ENCODE measurements around the gene TMEM161A. TPM values are rescaled to one million over a fixed set of nuclear protein-coding genes. Genes with fewer than 3 reads are reported as not detected.
A peak's percentile ranks its signal among the peaks of the same experiment; 100 is the strongest.

The TMEM161A gene
- total and polyA plus RNA-seq, 7 experiments from 2014 or later: 15.8 to 32.7 (median 23.5) TPM

DNA sequence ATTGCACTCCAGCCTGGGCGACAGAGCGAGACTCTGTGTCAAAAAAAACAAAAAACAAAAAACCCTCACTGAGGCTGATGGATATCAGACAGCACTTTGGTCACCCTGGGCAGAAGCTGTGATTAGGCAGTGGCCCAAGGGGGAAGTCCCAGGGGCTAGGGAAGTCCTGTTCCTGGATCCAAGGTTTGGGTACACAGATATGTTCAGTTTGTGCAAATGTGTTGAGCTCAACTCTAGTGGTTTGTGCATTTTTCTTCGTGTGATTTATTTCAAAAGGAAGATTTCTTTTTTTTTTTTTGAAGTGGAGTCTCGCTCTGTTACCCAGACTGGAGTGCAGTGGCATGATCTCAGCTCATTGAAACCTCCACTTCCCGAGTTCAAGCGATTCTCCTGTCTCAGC lies 19.5 kb upstream of the TMEM161A start:
- ChIA-PET POLR2A (interaction anchor here (0.7 kb wide), 1 partner anchor 1602 kb away, joined by 3 read pairs; no protein-coding TSS in a partner anchor), CTCF (interaction anchor here (1.0 to 1.3 kb wide), 3 partner anchors 9 to 15 kb away, joined by 3 read pairs; no protein-coding TSS in a partner anchor)
- Mint-ChIP-seq H3K27me3 (no peaks in the 10 kb centered on the region), H3K36me3 (peaks cover 4 to 30% (median 12%) of the 10 kb centered on the region in 5 donors), H3K4me3 (no peak overlapping the region), H3K27ac (no peak overlapping the region), H3K9me3 (peaks cover 0 to 5% (median 0%) of the 10 kb centered on the region in 11 donors), H3K4me1 (peaks cover 0 to 7% (median 2%) of the 10 kb centered on the region in 7 donors)
- H3K9me3 ChIP-seq (ENCODE audit: control insufficient read depth in 2 of 3, low read length in 3 of 3): no peaks in the 10 kb centered on the region
- no peak overlapping the region for H3K27ac ChIP-seq (ENCODE audit: low read depth, low read length)
- DNase-seq (no peak), ATAC-seq (no peak)
- H3K27me3 ChIP-seq (ENCODE audit: control insufficient read depth in 2 of 2, insufficient read depth in 2 of 2, low read length in 2 of 2): no peaks in the 10 kb centered on the region
- intact Hi-C loops (cut with micrococcal nuclease): no loop called here
- H3K36me3 ChIP-seq (ENCODE audit: control insufficient read depth in 2 of 3, insufficient read depth in 3 of 3, low read length in 3 of 3): peaks cover 0 to 19% (median 3%) of the 10 kb centered on the region in 3 experiments
- no peak overlapping the region for H3K4me3 ChIP-seq (ENCODE audit: low read length)
- H3K4me1 ChIP-seq (ENCODE audit: control insufficient read depth in 2 of 2, insufficient read depth in 2 of 2, low read length in 2 of 2): no peaks in the 10 kb centered on the region

- peak overlapping the region in 2 of 9 donors; percentile 45 to 67 for H3K27ac Mint-ChIP-seq
- no peak for DNase-seq
- no peaks in the 10 kb centered on the region for H3K27me3 Mint-ChIP-seq
- H3K36me3 Mint-ChIP-seq: peaks cover 4 to 30% (median 12%) of the 10 kb centered on the region in 5 donors
- H3K27ac ChIP-seq (ENCODE audit: low read depth, low read length): no peak overlapping the region
- H3K9me3 Mint-ChIP-seq: peaks cover 0 to 5% (median 0%) of the 10 kb centered on the region in 11 donors
- H3K4me3 ChIP-seq (ENCODE audit: low read length): no peak overlapping the region
- intact Hi-C loops (cut with micrococcal nuclease): no loop called here
- ATAC-seq: no peak
- peaks cover 0 to 19% (median 3%) of the 10 kb centered on the region in 3 experiments for H3K36me3 ChIP-seq (ENCODE audit: control insufficient read depth in 2 of 3, insufficient read depth in 3 of 3, low read length in 3 of 3)
- H3K4me3 Mint-ChIP-seq: no peak overlapping the region
- POLR2A ChIA-PET: interaction anchor here (0.6 kb wide), 1 partner anchor 595 kb away, joined by 3 read pairs; no protein-coding TSS in a partner anchor
- H3K27me3 ChIP-seq (ENCODE audit: control insufficient read depth in 2 of 2, insufficient read depth in 2 of 2, low read length in 2 of 2): no peaks in the 10 kb centered on the region
- no peaks in the 10 kb centered on the region for H3K9me3 ChIP-seq (ENCODE audit: control insufficient read depth in 2 of 3, low read length in 3 of 3)
- H3K4me1 ChIP-seq (ENCODE audit: control insufficient read depth in 2 of 2, insufficient read depth in 2 of 2, low read length in 2 of 2): no peaks in the 10 kb centered on the region
- H3K4me1 Mint-ChIP-seq: peaks cover 0 to 2% (median 0%) of the 10 kb centered on the region in 7 donors
- CTCF ChIA-PET: interaction anchor here (1.2 kb wide), 1 partner anchor 10 kb away, joined by 3 read pairs; no protein-coding TSS in a partner anchor
Observed at GRCh38 chr19:19155495-19156219, 17.4 kb upstream of the TMEM161A start.

DNA sequence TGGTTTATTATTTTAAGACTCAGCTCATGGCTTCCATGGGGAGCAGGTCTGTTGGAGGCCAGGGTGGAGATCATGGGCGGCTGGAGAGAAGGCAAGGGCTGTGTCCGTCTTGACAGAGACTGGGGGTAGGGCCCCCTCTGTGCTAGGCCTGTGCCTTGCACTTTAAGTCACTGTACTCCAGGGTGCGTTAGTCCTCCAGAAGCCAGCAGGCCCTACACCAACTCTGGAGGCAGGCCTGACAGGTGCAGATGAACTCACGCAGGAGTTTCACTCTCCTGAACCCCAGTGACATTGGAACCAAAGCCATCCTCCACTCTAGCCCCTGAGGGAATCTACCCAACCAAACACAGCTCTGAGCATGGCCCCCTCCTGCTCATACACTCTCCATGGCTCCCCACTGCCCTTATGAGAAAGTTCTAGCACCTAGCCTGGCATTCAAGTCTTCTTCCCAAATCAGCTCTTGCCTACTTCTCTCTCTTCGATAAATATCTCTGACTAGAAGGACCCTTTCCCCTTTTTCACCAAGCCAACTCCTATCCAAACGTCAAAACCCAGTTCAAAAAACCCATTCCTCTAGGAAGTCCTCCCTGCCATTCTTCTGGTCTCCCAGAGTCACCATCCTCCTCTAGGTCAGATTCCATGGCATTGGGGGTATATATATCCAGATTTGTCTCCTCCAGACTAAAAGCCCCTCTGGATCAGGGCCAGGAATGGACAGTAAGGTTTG lies 16.7 kb upstream of the TMEM161A start:
- Histone ChIP-seq H3K4me3 (ENCODE audit: low read length) (no peak overlapping the region), H3K27me3 (ENCODE audit: control insufficient read depth in 2 of 2, insufficient read depth in 2 of 2, low read length in 2 of 2) (no peaks in the 10 kb centered on the region), H3K27ac (ENCODE audit: low read depth, low read length) (no peak overlapping the region), H3K9me3 (ENCODE audit: control insufficient read depth in 2 of 3, low read length in 3 of 3) (no peaks in the 10 kb centered on the region), H3K36me3 (ENCODE audit: control insufficient read depth in 2 of 3, insufficient read depth in 3 of 3, low read length in 3 of 3) (peaks cover 0 to 22% (median 3%) of the 10 kb centered on the region in 3 experiments), H3K4me1 (ENCODE audit: control insufficient read depth in 2 of 2, insufficient read depth in 2 of 2, low read length in 2 of 2) (no peaks in the 10 kb centered on the region)
- CTCF ChIA-PET: interaction anchor here (1.2 kb wide), 1 partner anchor 10 kb away, joined by 3 read pairs; no protein-coding TSS in a partner anchor
- no peak for ATAC-seq
- DNase-seq: no peak
- intact Hi-C loops (cut with micrococcal nuclease): no loop called here
- peaks cover 0 to 5% (median 0%) of the 10 kb centered on the region in 11 donors for H3K9me3 Mint-ChIP-seq
- no peaks in the 10 kb centered on the region for H3K27me3 Mint-ChIP-seq
- peaks cover 0 to 2% (median 0%) of the 10 kb centered on the region in 7 donors for H3K4me1 Mint-ChIP-seq
- no peak overlapping the region for H3K4me3 Mint-ChIP-seq
- peak overlapping the region in 1 of 9 donors; percentile 45 for H3K27ac Mint-ChIP-seq
- POLR2A ChIA-PET: no interaction called here
- H3K36me3 Mint-ChIP-seq: peaks cover 4 to 30% (median 12%) of the 10 kb centered on the region in 5 donors

- Histone ChIP-seq H3K27me3 (ENCODE audit: control insufficient read depth in 2 of 2, insufficient read depth in 2 of 2, low read length in 2 of 2) (no peaks in the 10 kb centered on the region), H3K9me3 (ENCODE audit: control insufficient read depth in 2 of 3, low read length in 3 of 3) (no peaks in the 10 kb centered on the region), H3K4me3 (ENCODE audit: low read length) (no peak overlapping the region), H3K4me1 (ENCODE audit: control insufficient read depth in 2 of 2, insufficient read depth in 2 of 2, low read length in 2 of 2) (no peaks in the 10 kb centered on the region), H3K36me3 (ENCODE audit: control insufficient read depth in 2 of 3, insufficient read depth in 3 of 3, low read length in 3 of 3) (peaks cover 0 to 36% (median 0%) of the 10 kb centered on the region in 3 experiments), H3K27ac (ENCODE audit: low read depth, low read length) (no peak overlapping the region)
- peaks cover 0 to 5% (median 0%) of the 10 kb centered on the region in 11 donors for H3K9me3 Mint-ChIP-seq
- H3K27ac Mint-ChIP-seq: no peak overlapping the region
- POLR2A ChIA-PET: no interaction called here
- intact Hi-C loops (cut with micrococcal nuclease): no loop called here
- CTCF ChIA-PET: no interaction called here
- peaks cover 4 to 33% (median 12%) of the 10 kb centered on the region in 5 donors for H3K36me3 Mint-ChIP-seq
- no peaks in the 10 kb centered on the region for H3K27me3 Mint-ChIP-seq
- no peak overlapping the region for H3K4me3 Mint-ChIP-seq
- ATAC-seq (no peak), DNase-seq (no peak)
- peaks cover 0 to 2% (median 0%) of the 10 kb centered on the region in 7 donors for H3K4me1 Mint-ChIP-seq
Observed at GRCh38 chr19:19152668-19153384, 14.5 kb upstream of the TMEM161A start.

DNA sequence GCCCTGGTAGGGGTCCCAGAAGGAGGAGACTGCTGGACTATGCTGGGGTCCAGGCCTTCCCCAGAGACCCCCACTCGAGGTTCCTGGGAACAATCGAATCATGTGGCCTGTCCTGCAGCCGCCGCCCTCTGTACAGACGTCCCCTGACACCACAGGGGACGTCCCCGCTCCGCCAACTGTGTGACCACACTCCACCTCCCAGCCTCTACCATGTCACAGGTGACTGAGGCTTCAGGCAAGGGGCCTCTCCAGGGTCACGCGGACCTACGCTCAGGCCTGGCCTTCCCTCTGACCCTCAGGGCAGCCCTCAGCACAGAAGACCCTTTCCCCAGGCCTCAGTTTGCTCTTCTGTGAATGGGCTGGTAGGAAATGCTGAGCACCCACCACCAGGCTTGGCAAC lies 13.1 kb upstream of the TMEM161A start:
- Histone ChIP-seq H3K27ac (ENCODE audit: low read depth, low read length) (no peak overlapping the region), H3K27me3 (ENCODE audit: control insufficient read depth in 2 of 2, insufficient read depth in 2 of 2, low read length in 2 of 2) (no peaks in the 10 kb centered on the region), H3K4me3 (ENCODE audit: low read length) (no peak overlapping the region), H3K4me1 (ENCODE audit: control insufficient read depth in 2 of 2, insufficient read depth in 2 of 2, low read length in 2 of 2) (no peaks in the 10 kb centered on the region), H3K9me3 (ENCODE audit: control insufficient read depth in 2 of 3, low read length in 3 of 3) (no peaks in the 10 kb centered on the region), H3K36me3 (ENCODE audit: control insufficient read depth in 2 of 3, insufficient read depth in 3 of 3, low read length in 3 of 3) (peaks cover 0 to 41% (median 0%) of the 10 kb centered on the region in 3 experiments)
- peak overlapping the region in 1 of 9 donors; percentile 36 for H3K27ac Mint-ChIP-seq
- H3K4me3 Mint-ChIP-seq: no peak overlapping the region
- peaks cover 0 to 2% (median 0%) of the 10 kb centered on the region in 7 donors for H3K4me1 Mint-ChIP-seq
- peaks cover 0 to 5% (median 0%) of the 10 kb centered on the region in 11 donors for H3K9me3 Mint-ChIP-seq
- no peaks in the 10 kb centered on the region for H3K27me3 Mint-ChIP-seq
- no peak for DNase-seq
- intact Hi-C loops (cut with micrococcal nuclease): no loop called here
- ChIA-PET CTCF (no interaction called here), POLR2A (no interaction called here)
- H3K36me3 Mint-ChIP-seq: peaks cover 4 to 28% (median 12%) of the 10 kb centered on the region in 5 donors
- no peak for ATAC-seq

- H3K4me1 ChIP-seq (ENCODE audit: control insufficient read depth in 2 of 2, insufficient read depth in 2 of 2, low read length in 2 of 2): no peaks in the 10 kb centered on the region
- H3K36me3 Mint-ChIP-seq: peaks cover 0 to 13% (median 0%) of the 10 kb centered on the region in 5 donors
- H3K9me3 ChIP-seq (ENCODE audit: control insufficient read depth in 2 of 3, low read length in 3 of 3): no peaks in the 10 kb centered on the region
- DNase-seq: no peak
- intact Hi-C loops (cut with micrococcal nuclease): loop anchor here in 1 of 2 donors (5.0 kb wide), 1 partner anchor 258 kb away; the partner anchor contains the start of gene GATAD2A
- ChIA-PET CTCF (interaction anchor here (1.2 kb wide), 1 partner anchor 25 kb away, joined by 4 read pairs; no protein-coding TSS in a partner anchor), POLR2A (no interaction called here)
- no peak overlapping the region for H3K27ac Mint-ChIP-seq
- no peak overlapping the region for H3K4me3 ChIP-seq (ENCODE audit: low read length)
- no peaks in the 10 kb centered on the region for H3K27me3 Mint-ChIP-seq
- no peaks in the 10 kb centered on the region for H3K9me3 Mint-ChIP-seq
- H3K27ac ChIP-seq (ENCODE audit: low read depth, low read length): no peak overlapping the region
- no peak for ATAC-seq
- H3K4me1 Mint-ChIP-seq: peaks cover 0 to under 1% (median 0%) of the 10 kb centered on the region in 7 donors
- no peaks in the 10 kb centered on the region for H3K27me3 ChIP-seq (ENCODE audit: control insufficient read depth in 2 of 2, insufficient read depth in 2 of 2, low read length in 2 of 2)
- H3K4me3 Mint-ChIP-seq: no peak overlapping the region
- peaks cover 0 to 32% (median 0%) of the 10 kb centered on the region in 3 experiments for H3K36me3 ChIP-seq (ENCODE audit: control insufficient read depth in 2 of 3, insufficient read depth in 3 of 3, low read length in 3 of 3)
Observed at GRCh38 chr19:19149435-19149834, 11.2 kb upstream of the TMEM161A start.

Measured in naive thymus-derived CD4-positive, alpha-beta T cell (primary cell).